HG02571 (cell line): ENCODE measurements around the gene ARF1.

Source experiments
- ATAC-seq: cut with Tn5 transposase; IDR thresholded peaks from one replicate; pipeline ENCODE4 v1.9.1; 2021; ENCODE audit warnings: mild to moderate bottlenecking, moderate library complexity; ENCODE audit not compliant: unreplicated experiment

The ARF1 gene

DNA sequence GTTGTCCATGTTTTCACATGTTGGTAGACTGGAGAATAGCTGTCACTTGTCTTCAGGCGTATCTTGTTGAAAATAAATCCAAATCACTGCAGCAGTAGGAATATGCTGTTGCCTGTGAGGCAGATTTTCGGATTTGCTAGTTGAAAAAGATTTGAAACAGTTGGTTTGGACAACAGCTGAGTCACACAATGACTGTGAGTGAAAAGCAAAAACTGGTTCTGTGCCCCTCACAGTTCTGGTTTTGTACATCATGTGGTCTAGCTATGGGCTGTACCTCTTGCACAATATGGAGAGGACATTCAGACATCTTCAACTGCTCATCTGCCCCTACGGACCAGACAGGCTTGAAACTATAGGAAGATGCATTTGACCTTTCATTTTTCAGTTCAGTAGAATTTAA, 1.8 kb downstream of the ARF1 start:
- no peak for ATAC-seq

DNA sequence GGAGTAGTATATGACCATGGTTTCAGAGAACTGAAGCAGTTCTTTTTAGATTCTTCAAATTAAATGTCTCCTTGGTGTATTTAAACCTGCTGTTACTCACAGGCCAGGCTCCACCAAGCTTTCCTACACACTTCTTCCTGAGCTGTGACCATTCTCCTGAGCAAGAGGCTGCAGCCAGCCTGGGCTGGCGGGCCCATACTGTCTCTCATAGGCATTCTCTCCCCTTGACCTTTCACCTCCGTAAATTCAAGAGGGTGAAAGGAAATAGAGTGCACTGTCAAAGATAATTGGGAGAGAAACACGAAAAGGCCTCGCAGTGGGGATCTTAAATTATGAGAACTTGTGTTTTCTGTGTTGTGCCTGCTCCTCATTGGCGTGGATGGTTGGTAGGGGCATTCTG, 2.3 kb downstream of the ARF1 start:
- no peak for ATAC-seq

DNA sequence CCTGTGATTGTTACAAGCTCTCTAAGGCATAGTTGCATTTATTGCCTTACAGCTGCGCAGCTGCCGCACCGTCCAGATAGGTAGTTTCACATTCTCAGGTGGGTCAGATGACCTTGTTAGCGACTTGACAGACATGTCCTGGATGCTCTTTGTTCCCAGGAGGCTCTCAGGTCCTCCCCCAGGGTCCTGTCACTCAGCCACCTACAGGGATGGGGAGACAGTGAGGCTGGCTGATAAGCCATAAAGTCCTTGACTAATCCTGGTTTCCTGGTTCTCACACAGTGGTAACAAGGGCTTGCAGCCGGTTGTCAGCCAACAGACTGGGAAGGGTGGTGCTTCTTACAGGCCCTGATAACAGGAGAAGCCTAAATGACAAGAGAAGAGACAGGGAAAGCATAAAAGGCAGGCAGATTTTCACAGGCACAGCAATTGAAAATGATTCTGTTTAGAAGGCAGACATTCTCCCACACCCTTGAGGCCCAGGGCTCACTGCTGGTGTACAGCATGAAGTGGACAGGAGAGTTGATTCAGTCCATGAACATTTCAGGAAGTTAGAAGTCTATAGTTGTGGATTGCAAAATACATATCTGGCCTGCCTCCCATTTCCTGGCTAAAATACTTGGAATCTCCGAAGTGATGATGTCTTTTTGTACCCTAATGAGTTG, 2.9 kb downstream of the ARF1 start:
- ATAC-seq: no peak

DNA sequence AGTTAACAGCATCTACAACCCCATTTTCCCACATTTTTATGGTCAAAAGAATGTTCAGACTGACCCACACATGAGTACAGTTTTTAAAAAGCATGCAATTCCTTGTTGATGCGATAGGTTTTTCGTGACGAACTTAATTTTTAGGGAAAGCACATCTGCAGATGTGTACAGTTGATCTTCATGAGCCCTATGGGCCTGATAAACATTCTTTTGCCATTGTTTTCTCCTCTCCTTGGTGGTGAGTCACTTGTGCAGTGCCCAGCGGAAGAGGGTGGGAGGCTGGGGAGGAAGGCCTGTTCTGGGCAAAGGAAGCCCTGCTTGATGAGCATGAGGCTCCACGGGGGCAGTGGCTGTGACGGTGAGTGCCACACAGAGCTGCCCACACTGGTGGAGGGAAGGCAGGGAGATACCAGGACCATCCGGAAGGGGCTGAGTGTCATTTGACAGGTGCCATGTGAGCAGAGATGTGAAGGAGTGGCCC, 5.3 kb downstream of the ARF1 start:
- no peak for ATAC-seq

DNA sequence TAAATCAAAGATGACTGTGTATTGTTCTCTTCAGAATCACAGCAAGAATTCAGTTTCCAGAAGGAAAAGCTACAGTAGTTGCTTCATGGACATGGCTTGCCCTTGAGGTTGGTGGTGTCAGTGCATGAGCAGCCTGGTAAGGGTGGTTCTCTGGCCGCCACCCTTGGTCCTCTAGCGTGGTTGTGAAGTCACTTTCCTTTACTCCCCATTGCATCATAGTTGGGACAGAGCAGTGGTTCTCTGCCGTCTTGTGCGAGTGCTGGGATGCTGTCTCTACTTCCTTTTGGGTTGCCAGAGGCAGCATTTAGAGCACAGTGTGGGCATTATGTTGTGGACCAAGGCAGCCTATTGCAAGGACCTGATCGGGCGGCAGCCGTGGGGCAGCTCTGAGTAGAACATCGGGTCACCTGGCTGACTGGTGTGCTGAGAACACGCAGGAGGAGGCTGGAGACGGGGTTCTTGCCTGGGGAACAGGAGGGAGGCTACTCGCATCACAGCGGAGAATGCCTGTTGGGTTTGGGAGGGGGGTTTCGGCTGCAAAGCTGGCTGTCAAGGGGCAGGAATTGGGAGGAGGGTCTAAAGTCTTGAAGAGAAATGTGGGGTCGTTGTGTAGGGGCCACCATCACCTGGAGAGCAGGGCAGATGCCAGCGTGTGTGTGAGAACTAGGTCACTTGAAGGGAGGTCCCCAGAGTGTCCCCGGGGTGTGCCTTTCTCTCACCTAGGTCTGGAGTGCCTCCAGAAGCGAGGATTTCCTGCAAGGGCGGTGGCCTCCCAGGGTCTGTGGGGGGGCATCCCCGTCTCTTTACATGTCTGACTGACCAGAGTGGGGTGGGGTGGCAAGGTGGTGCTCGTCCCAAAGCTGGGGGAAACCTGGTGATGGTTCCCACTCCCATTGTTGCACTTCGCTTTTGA, 6.3 kb downstream of the ARF1 start:
- no peak for ATAC-seq

DNA sequence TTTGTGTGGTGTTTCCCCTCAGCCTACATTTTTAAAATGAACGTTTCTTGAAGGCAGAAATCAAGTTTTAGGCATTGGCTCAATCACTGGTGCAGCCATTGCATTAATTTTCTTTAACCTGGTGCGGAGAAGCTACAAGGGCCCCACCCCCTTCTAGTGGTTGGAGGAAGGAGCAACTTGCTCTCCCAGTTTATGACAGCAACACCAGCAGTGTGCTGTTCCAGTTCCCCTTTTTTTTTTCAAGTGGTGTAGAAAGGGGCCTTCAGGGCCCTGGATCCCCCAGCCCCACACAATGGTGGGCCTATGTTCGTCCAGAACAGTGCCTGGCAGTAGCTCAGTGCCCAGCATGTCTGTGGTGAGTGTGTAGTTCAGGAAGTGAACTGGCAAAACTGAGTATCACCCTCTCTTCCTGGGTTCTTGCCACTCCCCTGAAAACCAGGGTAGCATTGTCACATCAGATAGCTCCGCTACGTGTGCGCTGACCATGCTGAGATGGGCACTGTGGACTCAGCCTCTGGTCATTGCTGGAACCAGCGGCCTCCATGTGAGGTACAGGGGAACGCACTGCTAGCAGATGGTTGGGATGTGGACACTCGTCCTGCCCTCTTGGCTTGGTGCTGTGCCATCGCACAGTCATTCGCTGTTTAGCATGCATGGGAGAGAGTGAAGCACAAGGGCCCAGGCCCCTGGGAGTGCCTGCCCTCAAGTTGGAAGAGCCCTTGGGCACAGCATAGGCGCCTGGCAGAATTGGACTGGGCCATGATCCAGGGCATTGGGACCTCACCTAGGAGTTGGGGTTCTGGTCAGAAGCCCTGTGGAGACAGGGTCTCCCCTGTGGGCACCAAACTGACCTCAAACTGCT, 7.2 kb downstream of the ARF1 start:
- ATAC-seq: no peak

DNA sequence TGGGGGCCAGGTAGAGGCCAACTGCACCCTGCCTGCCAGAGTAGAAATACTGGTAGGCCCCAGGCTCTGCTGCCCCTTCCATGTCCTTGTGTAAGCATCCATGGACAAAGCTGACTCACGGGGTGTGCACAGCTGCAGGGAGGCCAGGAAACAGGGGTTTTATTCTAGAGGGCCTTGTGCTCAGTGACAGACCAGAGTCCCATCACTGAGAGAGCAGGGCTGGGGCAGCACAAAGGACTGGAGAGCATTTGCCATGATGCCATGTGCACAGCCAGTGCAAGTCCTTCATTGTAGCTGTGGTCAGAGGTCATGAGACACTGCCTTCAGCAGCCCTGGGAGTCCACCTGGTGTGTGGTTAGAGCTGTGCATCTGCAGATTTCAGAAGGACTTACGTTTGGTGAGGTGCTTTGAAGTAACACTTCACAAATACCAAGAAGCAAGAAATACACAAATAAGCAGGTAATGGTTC, 8.1 kb downstream of the ARF1 start:
- no peak for ATAC-seq

DNA sequence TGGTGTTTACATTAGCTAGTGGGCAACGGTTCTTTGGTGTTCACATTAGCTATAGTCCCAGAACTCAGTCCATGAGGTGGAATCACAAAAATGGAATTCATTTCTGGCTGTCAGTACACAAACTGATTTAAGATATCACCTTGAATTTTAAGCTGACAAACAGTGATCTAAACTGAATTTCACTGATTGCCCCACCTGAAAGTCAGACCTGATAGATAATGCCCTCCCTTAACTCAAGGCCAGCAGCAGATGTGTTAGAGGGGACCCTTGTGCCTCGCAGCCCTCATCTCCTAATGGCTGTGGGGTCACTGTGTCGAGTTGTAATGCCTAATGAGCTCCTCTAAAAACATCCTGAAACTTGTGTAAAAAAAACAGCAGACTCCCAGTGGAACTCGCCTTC, 8.6 kb downstream of the ARF1 start:
- ATAC-seq: no peak

DNA sequence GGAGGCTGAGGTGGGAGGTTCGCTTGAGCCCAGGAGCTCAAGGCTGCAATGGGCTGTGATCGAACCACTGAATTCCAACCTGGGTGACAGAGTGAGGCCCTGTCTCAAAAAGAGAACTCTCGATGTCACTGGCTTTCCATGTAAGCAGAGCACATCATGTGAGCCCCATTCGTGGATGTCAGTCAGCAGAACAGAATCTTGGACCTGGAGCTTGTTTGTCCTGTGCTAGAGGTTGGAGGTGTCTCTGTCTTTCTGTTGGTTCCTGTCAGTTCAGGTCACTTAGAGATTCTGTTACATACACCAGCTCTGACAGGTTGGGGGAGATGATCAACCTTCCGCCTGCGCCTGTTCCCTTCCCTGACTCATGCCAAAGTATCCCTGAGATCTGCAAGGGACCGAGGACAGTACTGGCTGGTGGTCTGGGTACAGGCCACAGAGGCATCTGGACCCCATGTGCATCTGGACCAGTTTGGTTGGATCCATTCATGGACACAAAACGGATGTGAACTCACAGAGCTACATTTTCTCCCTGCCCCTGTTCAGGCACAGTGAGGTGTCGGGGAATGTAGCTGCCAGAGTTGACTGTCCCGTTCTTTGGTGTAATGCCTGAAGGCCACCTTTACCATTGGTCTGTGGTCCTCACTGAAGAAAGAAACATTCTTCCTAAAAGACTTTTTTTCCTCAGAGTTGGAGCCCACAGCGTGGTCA, 10.0 kb downstream of the ARF1 start:
- no peak for ATAC-seq

DNA sequence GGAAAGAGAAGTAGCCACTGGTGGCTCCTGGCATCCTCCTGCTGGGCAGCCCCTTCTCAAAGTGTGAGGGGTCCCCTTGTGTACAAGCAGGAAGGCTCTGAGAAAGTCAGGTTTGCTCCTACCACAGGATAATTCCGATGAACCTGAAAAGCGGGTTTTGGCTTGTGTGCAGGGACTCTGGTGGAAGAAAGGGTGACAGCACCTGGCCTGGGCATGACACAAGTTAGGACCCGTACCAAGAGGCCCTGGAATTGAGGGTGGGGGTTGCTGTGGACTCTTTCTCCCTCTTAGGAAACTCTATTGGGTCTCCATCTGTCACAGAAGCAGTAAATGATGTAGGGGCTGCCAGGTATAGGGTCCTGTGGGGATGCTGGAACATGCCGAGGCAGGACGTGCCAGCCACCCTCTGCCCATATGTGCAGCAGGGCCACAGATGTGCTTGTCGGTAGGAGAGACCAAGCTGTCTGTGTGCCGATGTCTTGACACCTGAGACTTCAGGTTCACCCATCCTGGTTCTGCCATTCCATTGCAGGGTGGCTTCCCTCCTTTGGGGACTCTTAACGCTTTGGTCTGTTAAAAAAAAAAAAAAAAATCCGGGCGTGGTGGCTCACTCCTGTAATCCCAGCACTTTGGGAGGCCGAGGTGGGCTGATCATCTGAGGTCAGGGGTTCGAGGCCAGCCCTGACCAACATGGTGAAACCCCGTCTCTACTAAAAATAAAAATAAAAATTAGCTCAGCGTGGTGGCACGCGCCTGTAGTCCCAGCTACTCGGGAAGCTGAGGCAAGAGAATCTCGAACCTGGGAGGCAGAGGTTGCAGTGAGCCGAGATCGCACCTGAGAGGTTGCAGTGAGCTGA, 10.8 kb downstream of the ARF1 start:
- ATAC-seq: no peak

DNA sequence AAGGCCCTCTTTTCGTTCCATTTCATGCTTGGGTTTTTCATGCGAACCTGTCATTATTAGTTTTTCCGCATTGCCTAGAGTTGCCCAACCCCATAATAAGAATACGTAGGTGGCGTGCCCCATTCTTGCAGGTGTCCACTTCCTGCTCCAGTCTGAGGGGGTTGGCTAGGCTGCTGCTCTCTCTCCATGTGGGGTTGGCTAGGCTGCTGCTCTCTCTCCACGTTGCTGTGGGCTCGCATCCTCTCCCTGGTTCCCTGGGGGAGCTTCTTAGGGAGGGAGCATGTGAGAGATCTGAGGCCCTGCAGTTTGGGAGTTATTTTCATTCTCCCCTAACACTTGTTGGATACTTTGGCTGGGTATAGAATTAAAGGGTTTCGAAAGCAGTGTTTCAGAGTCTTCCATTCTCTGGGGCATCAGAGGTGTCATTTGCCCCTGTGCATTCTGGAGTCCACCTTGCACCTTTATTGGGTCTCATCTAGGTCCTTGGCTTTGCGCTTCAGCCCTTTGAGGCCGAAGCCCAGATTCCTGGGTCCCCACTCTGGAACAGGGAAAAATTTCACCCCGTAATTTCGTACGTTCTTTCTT, 12.0 kb downstream of the ARF1 start:
- no peak for ATAC-seq

DNA sequence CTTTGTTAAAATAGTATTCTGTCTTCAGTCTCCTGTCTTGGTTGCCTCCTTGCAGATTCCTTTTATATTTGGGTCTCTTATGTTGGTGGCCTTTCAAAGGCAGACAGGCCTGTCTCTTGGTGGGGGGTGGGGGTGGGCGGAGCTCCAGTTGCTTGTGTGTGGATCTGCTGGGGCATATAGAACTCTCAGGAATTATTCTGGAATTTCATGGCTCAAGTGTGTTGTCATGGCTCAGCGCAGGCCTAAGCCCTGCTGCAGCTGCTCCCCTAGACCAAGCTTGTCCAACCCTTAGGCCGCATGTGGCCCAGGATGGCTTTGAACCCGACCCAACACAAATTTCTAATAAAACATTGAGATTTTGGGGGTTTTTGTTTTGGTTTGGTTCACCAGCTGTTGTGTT, 12.7 kb downstream of the ARF1 start:
- ATAC-seq: no peak

DNA sequence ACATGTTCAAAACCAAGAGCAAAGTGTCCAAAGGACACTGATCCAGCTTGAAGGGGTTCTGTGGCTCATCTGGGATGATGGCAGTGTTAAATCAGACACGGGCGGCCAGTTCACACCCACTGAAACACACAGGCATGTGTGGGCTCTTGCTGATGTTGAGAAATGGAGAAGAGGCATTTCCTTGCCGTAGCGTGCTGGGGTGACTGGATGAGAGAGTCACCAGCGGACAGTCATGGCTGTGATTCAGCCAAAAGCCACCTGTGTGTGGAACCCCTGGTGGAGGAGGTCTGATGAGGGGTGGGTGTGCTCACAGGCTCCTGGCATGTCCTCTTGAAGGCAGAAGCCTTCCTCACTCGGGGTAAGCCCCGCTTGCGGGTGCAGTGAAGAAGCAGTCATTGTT, 13.4 kb downstream of the ARF1 start:
- no peak for ATAC-seq

DNA sequence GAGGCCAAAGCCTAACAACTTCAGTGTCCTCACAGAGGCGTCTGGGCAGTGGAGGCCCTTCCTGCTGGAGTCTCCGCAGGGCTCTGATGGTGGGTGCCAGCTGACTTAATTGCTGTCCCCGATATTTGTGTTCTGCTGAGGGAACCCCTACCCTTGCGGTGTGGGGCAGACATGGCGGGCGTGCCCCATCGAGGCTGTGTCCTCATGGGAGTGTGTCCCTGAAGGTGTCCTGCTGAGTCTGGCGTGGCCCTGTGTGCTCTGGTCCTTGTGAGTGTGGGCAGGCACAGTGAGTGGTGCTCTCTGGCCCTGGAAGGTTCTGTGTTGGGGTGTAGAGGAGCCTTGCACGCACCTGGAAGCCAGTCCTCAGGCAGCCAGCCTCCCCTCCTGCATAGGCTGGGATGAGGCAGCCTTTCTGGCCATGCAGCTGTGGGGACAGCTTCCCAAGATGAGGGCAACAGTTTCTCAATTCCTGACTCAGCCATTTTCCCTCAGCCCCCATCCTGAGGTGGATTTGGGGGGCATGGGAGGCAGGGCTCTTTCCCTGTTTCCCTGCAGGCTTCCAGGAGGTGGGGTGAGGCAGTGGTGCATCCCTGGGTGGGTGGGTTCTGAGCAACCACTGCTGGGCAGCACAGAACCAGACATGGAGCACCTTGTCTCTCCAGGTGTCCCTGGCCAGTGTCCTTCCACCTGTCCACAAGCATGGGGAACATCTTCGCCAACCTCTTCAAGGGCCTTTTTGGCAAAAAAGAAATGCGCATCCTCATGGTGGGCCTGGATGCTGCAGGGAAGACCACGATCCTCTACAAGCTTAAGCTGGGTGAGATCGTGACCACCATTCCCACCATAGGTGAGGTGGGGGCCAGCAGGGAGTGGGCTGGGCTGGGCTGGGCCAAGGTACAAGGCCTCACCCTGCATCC, 14.2 kb downstream of the ARF1 start:
- no peak for ATAC-seq

DNA sequence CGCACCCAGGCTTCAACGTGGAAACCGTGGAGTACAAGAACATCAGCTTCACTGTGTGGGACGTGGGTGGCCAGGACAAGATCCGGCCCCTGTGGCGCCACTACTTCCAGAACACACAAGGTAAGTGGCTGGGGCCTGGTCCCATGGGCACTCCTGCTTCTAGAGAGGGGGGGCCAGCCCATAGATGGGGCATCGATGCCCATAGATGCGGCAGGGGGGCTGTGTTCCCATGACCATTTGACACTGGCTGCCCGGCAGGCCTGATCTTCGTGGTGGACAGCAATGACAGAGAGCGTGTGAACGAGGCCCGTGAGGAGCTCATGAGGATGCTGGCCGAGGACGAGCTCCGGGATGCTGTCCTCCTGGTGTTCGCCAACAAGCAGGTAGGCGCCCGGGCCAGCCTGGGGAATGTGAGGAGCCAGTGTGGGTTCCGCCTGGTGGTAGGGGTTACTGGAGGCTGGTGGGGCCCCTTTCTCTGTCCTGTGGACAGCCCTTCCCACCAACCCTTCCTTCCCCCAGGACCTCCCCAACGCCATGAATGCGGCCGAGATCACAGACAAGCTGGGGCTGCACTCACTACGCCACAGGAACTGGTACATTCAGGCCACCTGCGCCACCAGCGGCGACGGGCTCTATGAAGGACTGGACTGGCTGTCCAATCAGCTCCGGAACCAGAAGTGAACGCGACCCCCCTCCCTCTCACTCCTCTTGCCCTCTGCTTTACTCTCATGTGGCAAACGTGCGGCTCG, 15.0 kb downstream of the ARF1 start:
- no peak for ATAC-seq

DNA sequence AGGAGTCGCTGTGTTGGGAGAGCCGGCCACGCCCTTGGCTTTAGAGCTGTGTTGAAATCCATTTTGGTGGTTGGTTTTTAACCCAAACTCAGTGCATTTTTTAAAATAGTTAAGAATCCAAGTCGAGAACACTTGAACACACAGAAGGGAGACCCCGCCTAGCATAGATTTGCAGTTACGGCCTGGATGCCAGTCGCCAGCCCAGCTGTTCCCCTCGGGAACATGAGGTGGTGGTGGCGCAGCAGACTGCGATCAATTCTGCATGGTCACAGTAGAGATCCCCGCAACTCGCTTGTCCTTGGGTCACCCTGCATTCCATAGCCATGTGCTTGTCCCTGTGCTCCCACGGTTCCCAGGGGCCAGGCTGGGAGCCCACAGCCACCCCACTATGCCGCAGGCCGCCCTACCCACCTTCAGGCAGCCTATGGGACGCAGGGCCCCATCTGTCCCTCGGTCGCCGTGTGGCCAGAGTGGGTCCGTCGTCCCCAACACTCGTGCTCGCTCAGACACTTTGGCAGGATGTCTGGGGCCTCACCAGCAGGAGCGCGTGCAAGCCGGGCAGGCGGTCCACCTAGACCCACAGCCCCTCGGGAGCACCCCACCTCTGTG, 15.9 kb downstream of the ARF1 start:
- no peak for ATAC-seq

DNA sequence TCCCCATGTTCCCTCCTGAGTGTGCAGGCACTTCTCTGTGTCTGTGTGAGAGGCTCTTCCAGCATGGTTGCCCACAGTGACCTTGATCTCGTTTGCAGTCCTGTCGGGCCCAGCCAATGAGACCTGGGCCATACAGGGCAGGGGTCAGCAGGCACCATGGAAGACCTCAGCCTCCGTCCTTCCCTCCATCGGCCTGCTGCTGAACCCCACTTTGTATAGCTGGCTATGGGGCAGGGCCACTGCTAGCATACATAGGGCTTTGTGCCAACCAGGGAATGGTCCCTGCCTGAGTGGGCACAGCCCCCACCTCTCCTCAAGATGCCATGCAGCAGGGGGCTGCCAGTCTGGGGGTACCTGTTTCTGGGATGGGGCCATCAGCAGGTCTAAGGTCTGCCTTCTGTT, 16.8 kb downstream of the ARF1 start:
- no peak for ATAC-seq
